ENCODE measurements around the gene TAS1R3.
"Not testable (repeated sequence)": the region's sequence is repeated elsewhere in the genome, so short reads cannot be mapped to it uniquely, and the experiment has no call there.

The TAS1R3 gene

DNA sequence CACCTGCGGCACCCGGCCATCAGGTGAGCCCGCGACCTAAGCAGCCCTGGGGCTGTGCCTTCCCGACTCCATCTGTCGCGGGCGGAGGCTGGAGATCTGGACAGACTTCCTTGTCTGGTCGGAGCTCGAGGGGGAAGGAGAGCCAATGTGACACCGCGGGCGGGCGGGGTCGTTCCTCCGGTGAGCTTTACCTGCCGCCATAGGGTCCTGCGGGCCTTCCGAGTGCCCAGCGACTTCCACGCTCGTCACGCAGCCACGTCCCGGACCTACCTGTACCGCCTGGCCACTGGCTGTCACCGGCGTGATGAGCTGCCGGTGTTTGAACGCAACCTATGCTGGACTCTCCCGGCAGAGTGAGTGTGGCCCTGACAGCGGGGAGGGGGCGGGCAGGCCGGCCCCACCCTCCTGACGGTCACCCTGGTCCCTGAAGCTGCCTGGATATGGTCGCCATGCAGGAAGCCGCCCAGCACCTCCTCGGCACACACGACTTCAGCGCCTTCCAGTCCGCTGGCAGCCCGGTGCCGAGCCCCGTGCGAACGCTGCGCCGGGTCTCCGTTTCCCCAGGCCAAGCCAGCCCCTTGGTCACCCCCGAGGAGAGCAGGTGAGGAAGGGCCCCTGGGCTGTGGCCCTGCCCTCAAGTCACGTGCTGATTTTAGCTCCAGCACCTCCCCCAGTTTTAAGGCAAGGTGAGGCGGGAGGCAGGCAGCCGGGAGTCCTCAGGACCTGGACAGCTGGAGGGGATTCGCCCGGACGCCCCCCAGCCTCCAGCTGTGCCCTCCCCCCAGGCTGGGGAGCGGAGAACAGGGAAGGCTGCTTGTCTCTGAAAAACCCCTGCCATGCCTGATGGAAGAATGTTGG lies 21.6 kb upstream of the TAS1R3 start:
- no peak for DNase-seq

DNA sequence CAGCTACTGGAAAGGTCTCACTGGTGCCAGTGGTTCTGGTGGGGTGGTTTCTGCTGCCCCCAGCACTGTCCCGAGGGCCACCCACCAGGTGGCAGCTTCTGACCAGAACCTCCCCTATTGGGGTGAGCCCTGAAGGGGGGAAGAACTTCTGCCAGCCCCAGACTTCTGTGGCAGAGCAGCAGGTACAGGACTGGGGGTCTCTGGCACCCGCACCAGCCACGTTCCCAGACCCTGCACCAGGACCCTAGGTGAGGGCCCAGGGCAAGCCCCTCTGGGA lies 21.0 kb upstream of the TAS1R3 start:
- no peak for DNase-seq

DNA sequence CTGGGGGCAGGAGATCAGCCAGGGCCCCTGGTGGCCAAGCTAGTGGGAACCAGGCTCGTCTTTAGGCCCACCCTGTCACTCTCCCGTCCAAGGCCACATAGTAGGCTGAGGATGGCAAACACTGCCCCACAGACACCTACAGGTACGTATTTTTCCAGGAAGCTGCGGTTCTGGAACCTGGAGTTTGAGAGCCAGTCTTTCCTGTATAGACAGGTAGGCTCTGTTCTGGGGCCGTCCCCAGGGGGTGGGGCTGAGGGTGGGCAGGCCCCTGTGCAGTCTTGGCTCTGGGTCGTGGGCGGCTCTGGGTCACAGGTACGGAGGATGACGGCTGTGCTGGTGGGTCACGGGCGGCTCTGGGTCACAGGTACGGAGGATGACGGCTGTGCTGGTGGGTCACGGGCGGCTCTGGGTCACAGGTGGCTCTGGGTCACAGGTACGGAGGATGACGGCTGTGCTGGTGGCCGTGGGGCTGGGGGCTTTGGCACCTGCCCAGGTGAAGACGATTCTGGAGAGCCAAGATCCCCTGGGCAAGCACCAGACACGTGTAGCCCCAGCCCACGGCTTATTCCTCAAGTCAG lies 20.5 kb upstream of the TAS1R3 start:
- DNase-seq: no peak

DNA sequence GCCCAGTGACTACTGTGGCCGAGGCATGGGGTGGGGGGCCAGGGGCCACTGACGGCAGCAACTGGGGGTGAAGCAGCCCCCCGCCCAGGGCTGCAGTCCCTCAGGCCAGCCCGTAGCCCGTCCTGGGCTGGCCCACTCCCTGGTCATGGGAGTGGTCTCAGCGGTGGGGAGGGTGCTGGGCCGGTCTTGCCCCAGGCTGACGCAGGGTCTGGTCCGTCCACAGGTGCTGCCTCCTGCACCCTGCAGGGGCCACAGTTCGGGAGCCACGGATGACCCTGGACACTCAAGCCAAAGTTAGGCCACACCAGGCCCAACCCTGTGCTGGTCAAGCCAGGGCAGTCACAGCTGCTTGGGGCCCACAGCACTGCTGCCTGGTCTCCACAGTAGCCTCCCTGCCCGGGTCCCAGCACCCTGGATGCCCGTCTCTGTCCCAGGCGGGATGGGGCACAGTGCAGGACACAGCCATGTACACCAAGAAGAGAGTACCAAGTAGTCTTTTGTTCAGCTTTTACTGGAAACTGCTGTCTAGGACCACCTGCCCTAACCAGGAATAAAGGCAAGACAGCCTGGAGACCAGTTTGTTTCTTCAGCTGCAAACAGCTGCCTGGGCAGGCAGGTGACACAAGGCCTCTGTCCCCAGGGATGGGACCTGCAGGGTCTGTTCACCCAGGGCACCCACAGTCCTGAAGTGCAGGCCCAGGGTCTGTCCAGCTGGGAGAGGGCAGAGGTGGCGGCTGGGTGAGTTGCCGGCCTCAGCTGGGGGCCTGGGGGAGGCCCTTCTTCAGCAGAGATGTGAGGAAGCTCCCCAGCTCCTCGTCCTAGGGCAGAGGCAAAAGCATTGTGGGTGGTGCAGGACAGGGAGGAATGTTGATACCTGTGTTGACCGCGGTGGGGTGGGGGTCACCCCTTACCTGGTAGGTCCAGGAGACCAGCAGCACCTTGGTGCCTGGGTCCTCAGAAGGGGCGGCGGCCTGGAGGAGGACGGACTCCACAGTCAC lies 19.7 kb upstream of the TAS1R3 start:
- no peak for DNase-seq

DNA sequence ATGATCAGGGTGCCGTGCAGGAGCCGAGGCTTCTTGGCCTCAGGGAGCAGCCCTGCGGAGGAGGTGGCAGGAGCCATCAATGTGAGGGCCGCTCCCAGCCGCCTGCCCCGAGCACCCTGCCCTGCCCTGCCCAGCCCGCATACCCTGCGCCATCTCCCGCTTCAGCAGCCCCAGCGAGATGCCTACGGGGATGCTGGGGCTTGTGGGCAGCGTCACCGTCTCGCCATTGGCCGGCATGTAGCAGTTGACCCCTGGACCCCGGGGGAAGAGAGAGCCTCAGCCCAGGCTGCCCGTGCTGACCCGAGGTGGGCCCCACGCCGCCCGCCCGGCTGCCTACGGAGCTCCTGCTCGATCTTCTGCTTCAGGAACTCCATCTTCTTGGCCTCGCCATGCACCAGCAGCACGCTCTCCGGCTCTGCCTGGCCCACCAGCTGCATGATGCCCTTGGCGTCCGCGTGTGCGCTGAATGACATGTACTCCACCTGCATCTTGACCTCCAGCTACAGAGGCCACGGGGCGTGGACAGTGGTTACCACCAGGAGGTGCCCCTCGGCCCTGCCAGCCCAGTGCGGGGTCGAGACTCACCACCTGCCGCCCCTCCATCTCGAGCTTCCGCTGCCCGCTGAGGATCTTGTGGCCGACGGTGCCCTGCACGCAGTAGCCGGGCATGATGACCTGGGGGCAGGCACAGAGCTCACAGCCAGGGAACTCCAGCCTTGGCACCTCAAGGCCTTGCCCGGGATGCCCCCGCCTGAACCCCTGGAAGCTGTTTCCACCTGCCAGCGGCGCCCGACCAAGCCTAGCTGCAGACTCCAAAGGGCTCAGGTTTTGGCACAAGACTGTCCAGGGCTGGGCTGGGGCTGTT lies 18.4 kb upstream of the TAS1R3 start:
- no peak for DNase-seq

DNA sequence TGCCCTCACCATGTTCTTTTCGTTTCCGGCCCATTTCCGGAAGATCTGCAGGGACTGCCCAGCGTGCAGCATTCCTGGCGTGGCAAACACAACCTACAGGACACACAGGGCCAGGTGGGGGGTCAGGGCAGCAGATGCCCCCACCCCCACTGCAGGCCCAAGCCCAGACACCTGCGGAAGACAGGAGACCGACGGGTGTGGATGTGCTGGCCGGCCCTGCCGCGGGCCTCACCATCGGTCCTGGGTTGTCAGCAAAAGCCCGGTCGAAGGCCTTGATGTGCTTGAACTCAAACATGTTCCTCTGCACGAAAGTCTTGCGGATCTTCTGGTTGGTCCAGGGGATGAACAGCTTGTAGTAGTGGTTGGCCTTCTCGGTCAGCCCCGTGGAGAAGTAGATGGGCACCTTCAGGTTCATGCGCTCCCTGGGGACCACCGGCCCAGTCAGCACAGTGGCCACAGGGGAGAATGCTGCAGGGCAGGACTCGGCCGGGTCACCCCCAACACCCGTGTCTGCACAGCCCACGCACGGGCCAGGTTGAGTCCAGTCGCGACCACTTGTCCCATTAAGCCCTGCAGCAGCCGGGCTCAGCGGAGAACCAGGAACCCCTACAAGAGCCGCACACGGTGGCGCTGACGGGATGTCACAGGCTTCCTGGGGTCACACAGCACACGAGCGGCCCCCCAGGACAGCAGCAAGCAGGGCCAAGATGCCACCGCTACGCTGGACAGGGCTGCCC lies 17.4 kb upstream of the TAS1R3 start:
- DNase-seq: no peak

DNA sequence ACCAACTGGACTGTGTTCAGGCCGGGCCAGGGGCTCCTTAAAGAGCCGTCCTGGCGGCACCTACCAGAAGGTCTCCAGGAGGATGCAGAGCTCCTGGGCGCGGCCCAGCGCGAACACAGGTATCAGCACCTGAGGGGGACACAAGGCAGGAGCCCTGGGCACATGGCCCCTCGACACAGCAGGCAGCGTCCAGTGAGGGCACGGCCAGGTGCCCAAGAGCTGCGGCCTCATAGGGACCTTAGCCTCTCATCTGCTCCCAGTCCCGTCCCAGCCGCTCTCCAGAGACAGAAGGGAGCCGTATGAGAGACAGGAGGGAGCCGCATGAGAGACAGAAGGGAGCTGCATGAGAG lies 16.9 kb upstream of the TAS1R3 start:
- DNase-seq: no peak

DNA sequence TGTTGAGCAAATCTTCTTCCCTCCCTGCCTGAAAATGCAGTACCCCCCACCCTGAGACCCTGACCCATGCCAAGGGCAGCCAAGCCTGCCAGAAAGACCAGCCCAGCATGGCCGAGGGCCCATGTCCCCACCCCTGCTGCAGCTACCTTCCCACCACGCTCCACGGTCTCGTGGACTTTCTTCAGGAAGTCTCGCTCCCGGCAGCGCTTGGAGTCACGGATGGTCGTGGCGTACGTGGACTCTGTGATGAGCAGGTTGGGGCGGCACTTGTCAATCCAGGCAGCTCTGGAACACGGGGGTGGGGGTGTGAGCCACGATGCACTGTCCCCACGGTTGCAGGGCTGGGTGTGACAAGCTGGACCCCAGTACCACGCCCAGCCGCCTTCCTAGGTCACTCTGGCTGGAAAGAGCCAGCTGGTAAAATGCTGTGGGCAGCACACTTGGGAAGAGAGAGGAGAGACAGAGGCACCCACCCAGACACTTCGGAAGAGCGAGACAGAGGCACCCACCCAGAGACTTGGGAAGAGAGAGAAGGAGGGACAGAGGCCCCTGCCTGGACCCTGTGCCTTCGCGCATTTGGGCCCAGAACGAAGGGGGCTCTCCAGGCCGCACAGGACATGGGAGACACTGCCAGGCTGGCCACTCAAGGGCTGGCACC lies 16.3 kb upstream of the TAS1R3 start:
- DNase-seq: no peak

DNA sequence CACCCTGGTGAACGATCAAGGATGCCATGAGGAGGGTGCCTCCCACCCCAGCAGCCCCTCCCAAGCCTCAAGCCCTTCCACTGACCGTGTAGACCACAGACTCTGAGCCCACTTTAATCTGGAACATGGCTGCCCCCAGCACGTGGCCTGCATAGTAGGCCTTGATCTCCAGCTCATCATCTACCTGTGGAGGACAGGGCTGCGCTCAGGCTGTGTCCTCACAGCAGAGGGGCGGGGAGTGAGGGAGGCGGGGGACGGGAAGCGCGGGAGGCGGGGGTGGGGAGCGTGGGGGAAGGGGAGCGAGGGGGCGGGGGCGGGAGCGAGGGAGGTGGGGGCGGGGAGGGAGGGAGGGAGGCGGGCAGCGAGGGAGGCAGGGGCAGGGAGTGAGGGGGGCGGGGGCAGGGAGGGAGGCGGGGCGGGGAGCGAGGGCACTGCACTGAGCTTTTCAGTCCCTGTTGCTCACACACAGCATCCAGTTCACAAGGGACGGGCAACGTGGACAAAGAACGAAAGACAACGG lies 15.6 kb upstream of the TAS1R3 start:
- DNase-seq: no peak

DNA sequence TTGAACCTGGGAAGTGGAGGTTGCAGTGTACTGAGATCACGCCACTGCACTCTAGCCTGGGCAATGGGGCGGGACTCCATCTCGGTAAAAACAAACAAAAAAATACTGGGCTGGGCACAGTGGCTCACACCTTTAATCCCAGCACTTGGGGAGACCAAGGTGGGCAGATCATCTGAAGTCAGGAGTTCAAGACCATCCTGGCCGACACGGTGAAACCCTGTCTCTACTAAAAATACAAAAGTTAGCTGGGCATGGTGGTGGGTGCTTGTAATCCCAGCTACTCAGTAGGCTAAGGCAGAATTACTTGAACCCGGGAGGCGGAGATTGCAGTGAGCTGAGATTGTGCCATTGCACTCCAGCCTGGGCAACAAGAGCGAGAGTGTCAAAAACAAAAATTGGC lies 14.9 kb upstream of the TAS1R3 start:
- not testable (repeated sequence) for DNase-seq

DNA sequence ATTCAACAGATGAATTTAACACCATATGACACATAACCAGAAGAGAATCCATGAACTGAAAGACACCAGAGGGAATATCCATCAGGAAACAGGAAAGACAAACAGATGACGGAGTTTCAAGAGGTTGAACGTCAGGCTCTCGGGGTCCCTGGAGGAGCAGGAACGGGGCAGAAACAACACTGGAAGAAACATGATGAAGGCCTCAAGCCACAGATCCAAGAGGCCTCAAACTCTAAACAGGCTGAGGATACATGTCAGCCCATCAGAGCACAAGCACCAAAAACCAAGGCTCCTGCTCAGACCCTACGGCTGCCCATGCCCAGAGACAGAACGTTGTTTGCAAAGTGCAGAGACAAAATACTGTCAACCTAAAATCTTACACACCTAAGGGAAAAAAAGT lies 13.7 kb upstream of the TAS1R3 start:
- DNase-seq: no peak

DNA sequence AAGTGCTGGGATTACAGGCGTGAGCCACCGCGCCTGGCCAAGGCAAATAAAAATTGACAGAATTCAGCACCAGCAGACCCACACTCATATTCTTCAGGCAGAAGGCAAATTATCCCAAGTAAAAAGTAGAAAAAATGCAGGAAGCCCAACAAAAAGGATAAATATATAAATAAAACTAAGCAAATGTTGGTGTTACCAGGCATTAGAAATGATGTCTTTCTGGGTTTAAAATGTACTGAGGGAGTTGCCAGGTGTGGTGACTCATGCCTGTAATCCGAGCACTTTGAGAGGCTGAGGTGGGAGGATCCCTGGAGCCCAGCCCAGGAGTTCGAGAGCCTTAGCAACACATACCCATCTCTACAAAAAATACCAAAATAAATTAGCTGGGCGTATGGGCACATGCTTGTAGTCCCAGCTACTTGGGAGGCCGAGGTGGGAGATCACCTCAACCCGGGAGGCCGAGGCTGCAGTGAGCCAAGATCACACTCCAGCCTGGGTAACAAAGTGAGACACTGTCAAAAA lies 12.9 kb upstream of the TAS1R3 start:
- DNase-seq: peak; percentile 82

DNA sequence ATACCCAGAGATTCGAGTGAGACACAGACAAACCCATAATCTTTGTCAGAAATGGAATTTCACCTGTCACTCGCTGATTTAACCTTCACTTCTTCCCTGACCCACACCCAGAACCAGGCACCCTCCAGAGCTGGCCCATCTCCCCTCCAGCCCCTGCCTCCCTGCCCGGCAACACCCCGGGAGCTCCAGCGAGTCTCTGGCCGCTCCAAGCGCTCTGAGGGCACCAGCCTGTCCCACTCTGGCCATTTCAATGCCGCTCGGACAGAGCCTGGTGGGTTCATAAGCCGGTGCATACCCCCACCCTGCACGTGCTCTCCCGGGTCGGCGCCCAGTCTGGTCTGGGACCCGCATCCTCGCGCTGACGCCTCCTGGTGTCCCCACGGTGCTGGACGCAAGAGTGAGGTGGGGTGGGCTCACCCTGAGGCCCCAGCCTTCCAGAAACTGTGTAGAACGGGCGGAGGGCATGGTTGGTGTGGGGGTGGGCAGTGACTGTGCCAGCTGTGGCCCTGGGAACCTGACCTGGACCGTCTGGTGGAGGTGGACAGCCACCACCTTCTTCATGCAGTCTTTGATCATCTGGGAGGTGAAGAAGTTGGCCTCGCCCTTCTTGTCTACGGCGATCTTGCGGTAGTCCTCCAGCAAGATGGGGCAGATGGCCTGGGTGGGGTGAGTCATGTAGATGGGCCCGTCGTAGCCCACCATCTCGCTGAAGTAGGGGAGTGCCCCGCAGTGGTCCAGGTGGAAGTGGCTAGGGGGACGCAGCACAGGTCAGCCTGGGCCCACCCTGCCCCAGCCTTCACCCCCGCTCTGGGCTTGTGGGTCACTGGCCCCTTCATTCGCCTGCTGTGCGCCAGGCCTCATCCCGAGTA lies 12.1 kb upstream of the TAS1R3 start:
- no peak for DNase-seq

DNA sequence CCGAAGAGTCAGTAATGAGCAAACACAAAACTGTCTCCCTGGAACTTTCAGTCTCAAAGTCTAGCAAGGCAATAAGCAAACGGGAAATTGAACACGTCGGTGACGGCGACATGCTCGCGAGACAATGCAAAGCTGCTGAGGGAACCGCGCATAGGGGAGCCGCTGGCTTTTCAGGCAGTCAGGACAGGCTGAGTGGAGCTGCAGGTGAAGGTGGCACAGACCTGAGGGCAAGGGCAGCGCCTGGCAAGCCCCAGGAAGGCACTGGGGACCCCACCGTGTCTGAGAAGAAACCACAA lies 11.5 kb upstream of the TAS1R3 start:
- no peak for DNase-seq

DNA sequence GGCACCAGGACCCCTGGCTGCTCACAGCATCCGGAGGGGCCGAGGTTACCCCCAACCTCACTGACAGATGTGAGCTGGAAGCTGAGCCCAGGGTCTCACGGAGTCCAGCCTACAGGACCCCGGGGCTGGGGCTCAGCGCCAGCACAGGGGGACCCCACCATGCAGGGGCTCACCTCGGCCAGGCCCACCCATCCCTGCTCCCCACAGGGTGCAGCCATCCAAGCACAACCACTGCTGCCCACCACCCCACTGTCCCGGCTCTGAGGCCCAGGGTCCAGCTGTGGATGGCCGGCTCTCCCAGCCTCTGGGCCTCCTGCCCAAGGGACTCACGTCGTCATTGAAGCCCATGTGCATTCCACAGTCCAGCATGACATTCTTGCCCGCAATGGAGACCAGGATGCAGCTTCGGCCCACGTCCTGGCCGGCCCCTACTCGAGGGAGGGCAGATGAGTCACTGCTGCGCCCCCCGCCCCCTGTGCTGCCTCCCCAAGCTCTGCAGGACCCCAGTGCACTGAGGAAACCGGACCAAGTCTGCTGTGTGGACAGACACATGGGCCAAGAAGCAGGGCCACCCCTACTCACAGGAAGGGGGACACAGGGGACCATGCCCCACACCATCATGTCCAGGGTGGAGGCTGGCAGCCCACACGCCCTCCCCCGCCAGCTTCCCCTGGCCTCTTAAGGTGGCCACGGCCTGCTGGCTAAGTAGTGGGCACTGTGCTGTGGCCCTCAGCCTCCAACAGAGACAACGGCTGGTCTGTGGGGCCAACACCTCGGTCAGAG lies 10.2 kb upstream of the TAS1R3 start:
- no peak for DNase-seq

DNA sequence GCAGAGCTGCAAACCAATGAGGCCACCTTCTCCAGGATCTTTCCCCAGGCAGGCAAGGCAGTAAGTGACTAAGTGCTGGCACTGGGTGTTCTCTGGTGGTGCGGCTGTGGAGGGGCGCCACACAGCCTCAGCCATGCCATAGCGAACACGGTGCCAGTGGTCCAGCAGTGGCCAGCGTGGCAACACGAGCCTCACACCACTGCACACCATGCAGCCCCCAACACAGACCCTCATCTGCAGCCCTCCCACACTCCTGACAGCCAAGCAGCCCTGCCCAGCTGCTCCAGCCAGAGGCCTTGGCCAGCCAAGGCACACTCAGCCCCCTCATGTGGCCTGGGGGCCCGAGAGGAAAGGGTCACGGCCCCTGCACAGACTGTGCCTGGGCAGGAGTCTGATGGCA lies 9.6 kb upstream of the TAS1R3 start:
- DNase-seq: no peak

DNA sequence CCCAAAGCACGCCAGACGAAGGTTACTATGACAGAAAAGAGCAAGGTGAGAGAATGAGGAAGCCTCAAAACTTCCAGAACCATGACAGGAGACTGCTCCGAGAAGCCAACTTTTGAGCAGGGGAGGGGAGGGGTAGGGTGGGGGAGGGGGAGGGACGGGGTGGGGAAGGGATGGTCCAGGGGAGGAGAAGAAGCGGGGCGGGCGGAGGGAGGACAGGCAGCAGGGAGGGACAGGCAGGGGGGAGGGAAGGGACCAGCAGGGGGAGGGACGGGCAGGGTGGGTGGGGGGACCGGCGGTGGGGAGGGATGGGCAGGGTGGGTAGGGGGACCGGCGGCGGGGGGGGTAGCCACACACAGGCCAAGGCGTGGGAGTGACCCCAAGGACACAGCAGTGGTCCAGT lies 8.7 kb upstream of the TAS1R3 start:
- no peak for DNase-seq

DNA sequence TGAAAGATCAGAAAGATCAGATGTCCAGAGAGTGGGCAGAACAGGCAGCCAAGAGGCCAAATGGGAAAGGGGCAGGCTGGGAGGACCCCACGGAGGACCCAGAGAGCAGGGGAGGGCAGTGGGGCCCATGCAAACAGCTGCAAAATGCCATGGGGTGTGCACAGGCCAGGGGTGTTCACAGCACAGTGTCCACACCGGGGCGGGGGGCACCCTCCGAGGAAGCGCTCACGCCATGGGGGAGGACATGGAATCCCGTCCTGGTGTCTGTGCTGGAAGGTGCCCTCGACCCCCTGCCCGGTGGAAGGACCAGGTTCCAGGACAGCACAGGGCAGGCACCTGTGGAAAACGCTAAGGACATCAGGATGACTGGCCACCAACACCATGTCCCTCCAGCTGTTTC lies 8.1 kb upstream of the TAS1R3 start:
- DNase-seq: no peak

DNA sequence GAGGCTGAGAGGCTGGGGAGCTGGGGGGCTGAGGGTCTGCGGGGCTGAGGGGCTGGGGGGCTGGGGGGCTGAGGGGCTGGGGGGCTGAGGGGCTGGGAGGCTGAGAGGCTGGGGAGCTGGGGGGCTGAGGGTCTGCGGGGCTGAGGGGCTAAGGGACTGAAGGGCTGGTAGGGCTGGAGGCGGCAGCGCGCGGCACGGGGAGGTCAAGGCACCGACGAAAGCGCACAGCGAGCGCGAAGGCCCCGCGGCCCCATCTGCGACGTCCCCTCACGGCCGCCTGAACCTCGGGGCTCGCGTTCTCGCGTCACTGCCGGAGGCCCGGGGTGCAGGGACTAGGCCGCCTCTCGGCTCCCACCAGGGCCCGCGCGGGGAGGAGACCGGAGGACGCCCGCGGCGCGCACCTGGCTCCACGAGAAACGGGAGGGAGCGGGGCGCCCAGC lies 7.0 kb upstream of the TAS1R3 start:
- DNase-seq: no peak
